Coronary artery (tissue), 2 donors: ENCODE results near the gene SPINK6.
A peak's percentile ranks its signal among the peaks of the same experiment; 100 is the strongest.

Source experiments
- DNase-seq: peaks from one replicate; pipeline ENCODE4 v3.0.0-alpha.2; 2017; ENCODE audit warnings: low spot score
- H3K27ac ChIP-seq, 2 donors: fragments of 200-600 bp; sonication (generic); one replicate each; pipeline ENCODE4 v1.5.1; 2016 to 2019
- H3K4me3 ChIP-seq: fragments of 200-600 bp; sonication (generic); 2 replicates; pipeline ENCODE4 v1.5.1; 2016; ENCODE audit warnings: mild to moderate bottlenecking, moderate library complexity
- TF ChIP-seq, protein P1 (sequence below): fragments of 200-600 bp; sonication (generic); IDR thresholded peaks from one replicate; pipeline ENCODE4 v1.5.1; 2019; ENCODE audit warnings: antibody characterized with exemption

The SPINK6 gene

GRCh38 chr5:148201151-148201550, 1.7 kb upstream of the SPINK6 start:
- no peak for DNase-seq
- H3K4me3 ChIP-seq = no peak overlapping the region
- TF ChIP-seq, protein P1, sequence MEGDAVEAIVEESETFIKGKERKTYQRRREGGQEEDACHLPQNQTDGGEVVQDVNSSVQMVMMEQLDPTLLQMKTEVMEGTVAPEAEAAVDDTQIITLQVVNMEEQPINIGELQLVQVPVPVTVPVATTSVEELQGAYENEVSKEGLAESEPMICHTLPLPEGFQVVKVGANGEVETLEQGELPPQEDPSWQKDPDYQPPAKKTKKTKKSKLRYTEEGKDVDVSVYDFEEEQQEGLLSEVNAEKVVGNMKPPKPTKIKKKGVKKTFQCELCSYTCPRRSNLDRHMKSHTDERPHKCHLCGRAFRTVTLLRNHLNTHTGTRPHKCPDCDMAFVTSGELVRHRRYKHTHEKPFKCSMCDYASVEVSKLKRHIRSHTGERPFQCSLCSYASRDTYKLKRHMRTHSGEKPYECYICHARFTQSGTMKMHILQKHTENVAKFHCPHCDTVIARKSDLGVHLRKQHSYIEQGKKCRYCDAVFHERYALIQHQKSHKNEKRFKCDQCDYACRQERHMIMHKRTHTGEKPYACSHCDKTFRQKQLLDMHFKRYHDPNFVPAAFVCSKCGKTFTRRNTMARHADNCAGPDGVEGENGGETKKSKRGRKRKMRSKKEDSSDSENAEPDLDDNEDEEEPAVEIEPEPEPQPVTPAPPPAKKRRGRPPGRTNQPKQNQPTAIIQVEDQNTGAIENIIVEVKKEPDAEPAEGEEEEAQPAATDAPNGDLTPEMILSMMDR = no peak

DNA sequence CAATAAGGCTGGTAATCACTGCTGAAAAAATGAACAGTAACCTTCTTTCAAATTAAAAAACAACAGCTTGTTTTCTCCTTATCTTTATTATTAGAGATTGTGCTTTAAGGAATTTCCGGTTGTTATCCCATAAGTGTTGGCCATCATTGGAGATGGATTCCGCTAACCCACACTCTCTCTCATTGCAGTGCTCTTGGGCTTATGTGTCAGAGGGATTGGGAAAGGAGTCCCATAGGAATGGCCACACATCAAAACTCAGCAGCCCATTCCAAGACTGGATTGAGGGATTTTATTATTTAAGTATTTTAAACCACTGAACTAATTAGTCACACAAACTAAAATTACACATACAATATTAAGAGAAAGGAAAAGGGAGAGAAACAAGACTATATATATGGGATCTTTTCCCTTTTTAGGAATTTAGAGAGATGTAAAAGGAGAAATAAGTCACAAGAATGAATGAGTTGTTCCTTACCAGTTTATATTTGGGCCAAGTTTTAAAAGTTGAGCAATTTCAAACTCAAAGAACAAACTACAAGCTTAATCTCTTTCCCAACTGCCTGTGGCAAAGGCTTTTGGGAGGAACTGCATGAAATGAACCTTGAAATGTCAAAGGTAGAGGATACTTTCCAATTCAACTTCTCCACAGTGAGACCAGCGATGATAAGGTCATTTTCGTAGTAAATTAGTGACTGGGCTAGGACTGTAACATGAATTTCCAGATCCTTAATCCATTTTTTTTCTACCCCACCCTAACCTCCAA, 2.4 kb downstream of the SPINK6 start:
- Histone ChIP-seq H3K27ac (peak overlapping the region in 1 of 2 donors; percentile 45), H3K4me3 (no peak overlapping the region)
- TF ChIP-seq, protein P1 = no peak
- DNase-seq = no peak

More at GRCh38 chr5:148201151-148201550, 1.7 kb upstream of the SPINK6 start:
- no peak overlapping the region for H3K27ac ChIP-seq

- Histone ChIP-seq H3K4me3 (no peak overlapping the region), H3K27ac (no peak overlapping the region)
- no peak for DNase-seq
- TF ChIP-seq, protein P1 = no peak
Observed at GRCh38 chr5:148205865-148206264, 3.0 kb downstream of the SPINK6 start.

DNA sequence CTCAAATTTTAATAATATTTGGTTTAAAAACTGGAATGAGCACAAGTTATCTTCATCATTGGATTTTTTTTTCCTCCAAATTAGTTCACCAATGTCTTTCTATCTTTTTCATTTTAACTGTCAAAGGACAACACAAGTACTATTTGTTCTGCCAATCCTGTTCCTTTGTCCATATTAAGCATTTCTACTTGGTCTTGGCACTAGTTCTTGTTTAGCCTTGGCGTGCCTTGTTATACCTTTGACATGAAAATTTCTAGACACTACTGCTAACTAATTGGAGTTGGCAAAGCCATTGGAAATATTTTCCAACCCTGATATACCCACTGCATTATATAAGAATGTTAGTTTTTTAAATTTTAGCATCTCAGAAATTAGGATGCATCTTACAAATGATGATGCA, 3.8 kb downstream of the SPINK6 start:
- H3K4me3 ChIP-seq = no peak overlapping the region
- no peak for DNase-seq
- no peak overlapping the region for H3K27ac ChIP-seq
- TF ChIP-seq, protein P1 = no peak

DNA sequence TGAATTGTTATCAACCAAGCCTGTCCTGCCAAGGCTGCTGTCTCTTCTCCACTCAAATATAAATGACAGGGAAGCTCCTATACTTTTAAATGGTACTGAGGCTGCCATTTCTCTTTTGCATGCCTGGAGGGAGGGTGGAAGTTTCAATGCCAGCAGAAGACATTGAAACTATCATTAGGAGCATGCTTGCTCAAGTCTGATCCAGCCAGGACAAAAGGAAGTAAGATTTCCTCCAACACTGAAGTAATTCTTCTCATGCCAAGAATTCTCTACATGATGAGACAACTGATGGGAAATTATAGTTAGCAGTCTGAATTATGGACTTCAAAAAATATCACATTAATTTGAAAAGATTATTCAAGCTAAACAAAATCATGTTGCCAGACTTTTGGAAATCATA, 5.4 kb downstream of the SPINK6 start:
- H3K27ac ChIP-seq = peak overlapping the region in 1 of 2 donors; percentile 36
- no peak for DNase-seq

DNA sequence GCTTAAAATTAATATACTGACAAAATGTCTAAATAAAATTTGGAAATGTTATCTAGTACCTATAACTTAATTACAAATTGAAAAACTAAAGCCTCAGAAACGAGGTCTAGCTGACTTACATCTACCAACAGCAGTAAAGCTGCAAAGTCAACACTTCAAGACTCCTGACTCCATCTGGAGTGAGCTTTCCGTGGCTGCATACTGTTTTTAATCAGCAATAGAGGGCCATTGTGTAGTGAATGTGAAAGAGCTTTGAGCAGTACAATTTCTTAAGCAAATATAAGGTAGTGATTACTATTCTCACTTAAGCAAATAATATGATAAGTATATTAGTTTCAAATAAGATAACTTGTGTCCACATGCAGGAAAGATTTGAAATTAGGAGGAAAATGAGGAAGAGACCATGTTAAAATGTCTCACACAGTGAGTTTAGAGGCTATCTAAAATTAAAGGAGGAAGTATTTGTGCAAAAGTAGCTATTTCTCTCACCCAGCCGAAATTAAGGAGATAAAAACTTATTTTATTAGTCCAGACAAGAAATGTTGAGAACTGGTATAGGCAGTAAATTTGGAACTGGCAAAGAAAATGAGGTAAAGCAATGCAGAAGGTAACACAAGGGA, 6.4 kb downstream of the SPINK6 start:
- Histone ChIP-seq H3K27ac (no peak overlapping the region), H3K4me3 (no peak overlapping the region)
- TF ChIP-seq, protein P1 = no peak
- DNase-seq = no peak

More for the DNA sequence above, 5.4 kb downstream of the SPINK6 start:
- TF ChIP-seq, protein P1 = no peak
- no peak overlapping the region for H3K4me3 ChIP-seq
